A549 treated with ZK216348 at 1 μM for 4 hours (cell line): ENCODE results near the gene DRD4. TPM values are rescaled to one million over a fixed set of nuclear protein-coding genes. Genes with fewer than 3 reads are reported as not detected.

ENCODE experiments used
- total RNA-seq: library from RNA; stranded (reverse); fragments of 200-300 nt; extraction: Qiagen RNA extraction; gene quantifications from 5 replicates; pipeline ENCODE4 v1.2.3, GENCODE V29; 2022; ENCODE audit warnings: low read depth

DRD4 gene
- total RNA-seq: 0.24 to 0.51 TPM (median 0.35 TPM) in 4 of 5 replicates, not detected in the other

DNA sequence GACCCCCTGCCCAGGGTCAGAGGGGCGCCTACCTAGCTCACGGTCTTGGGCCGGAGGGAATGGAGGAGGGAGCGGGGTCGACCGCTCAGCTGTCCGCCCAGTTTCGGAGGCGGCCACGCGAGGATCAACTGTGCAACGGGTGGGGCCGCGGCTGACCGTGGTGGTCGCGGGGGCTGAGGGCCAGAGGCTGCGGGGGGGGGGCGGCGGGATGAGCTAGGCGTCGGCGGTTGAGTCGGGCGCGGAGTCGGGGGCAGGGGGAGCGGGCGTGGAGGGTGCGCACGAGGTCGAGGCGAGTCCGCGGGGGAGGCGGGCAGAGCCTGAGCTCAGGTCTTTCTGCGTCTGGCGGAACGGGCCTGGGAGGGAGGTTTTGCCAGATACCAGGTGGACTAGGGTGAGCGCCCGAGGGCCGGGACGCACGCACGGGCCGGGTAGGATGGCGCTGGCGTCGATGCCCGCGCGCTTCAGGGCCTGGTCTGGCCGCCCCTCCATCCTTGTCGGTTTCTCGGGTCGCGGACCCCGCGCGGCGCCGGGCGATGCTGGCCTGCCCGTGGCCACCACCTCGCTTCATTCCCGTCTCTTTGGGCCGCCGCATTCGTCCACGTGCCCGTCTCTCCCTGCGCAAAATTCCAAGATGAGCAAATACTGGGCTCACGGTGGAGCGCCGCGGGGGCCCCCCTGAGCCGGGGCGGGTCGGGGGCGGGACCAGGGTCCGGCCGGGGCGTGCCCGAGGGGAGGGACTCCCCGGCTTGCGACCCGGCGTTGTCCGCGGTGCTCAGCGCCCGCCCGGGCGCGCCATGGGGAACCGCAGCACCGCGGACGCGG lies at the start of gene DRD4:
Gene DRD4 (plus strand): TSS at position 759 of the 822 bp plus-strand sequence. CDS start 36 bp downstream, at position 795.

DNA sequence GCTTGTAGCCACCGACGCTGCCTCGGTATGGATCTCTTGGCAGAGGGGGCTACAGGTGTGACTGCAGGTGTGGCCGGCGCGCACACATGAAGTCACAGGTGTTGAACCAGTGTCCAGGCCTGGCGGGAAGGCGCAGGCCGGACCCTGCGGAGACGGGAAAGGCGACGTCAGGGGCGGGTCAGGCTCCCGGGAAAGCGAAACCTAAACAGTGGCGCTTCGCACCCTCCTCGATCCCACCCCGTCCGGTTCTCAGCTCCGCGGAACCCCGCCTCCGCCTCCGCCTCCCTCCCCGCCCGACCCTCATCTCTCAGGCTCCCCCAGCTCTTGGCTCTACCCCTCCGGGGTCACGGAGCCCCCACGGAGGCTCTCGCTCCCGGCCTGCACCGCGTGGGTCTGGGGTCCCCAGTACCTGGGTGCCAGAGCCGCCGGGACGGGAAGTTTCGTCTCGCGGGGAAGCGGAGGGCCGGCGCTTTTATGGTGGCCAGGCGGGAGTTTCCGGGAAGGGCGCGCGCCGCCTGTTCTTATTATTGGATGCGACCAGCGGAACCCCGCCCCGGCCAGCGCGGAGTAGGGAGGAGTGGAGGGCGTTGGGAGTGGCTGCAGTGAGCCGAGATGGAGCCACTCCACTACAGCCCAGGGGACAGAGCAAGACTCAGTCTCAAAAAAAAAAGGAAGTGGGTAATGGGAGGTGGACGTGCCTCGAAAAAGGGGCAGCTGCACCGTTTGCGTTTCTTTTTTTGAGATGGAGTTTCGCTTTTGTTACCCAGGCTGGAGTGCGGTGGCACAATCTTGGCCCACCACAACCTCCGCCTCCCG lies 21.4 kb upstream of the DRD4 start, which contains the start of gene IRF7:
Gene IRF7 (minus strand): TSS at position 447 of the 816 bp plus-strand sequence. CDS start 586 bp downstream, outside the sequence.

DNA sequence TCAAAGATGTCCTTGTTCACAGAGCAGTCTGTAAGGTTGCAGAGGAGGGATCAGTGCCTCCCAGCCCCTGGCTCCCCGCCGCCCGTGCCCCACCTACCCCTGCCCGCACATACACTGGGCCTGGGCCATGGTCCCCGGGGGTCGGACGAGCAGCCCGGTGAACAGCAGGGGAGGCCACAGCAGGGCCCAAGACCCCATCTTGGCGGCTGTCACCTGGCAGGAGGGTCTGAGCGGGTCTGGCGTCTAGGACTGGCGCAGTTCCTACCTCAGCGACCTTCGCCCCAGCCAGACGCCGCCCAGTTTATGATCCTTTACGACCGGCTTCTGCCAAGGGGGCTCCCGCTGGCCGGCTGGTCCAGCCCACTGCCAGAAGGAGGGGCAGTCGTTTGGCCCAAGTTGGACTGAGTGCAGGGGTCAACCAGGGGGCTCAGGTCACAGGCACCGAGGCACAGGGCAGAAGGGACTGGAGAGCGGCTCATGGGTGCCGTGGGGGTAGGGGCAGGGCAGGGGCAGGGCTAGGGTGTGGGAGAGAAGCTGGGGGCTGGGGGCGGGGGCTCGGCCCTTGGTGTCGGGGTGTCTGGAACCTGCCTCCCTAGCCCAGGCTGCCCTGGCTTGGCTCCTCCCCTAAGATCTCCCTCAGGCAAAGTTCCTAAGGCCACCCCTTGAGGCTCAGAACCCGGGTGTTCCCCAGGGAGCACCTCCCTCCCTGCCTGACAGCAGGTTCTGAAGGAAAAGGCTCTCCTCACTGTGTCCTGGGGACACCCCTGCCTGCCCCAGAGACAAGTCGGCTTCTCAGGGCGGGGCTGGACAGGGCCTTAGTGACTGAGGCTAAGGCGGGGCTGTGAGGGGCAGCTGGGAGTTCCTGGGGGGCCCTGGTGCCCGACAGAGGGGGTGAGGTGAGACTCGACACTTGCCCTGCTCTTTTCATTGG lies 12.1 kb upstream of the DRD4 start, which contains the start of gene CDHR5:
Gene CDHR5 (minus strand): TSS at position 251 of the 931 bp plus-strand sequence. CDS start 53 bp downstream, at position 198.

DNA sequence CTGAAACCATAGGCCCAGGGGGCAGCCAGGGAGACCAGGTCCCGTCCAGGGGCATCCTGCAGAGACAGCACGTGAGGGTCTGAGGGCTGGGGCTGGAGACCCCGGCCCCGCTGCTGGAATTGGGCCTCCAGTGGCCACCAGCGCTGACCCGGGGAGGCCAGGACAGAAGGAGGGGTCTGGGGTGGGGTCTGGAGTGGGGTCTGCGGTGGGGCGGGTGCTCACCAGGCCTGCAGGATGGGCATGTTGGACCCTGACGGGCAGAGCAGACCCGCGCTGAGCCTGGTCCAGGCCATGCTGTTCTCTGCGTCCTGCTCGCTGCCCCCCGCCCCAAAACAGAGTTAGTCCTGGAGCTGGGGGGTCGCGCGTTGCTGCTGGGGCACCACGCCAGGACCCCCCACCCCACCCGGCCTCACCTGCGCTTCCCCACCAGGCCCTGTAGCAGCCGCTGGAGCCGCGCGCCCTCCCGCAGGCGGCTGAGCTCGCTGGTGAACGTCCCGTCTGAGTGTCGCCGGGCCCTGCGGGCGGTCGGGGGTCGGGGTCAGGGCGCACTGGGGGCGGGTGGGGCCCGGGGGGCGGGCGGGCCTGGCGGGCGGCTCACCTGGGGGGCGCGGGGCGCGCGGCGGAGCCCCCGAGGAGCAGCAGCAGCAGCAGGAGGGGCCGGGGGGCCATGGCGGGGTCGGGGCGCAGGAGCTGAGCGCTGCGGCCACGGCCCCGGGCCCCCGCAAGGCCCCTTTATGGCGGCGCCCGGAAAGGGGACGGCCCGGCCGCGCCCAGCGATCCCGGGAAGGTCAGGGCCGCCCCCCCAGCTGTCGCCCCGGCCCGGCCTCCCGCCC lies 10.4 kb upstream of the DRD4 start, which contains the start of gene SCT:
Gene SCT (minus strand): TSS at position 707 of the 833 bp plus-strand sequence. CDS start 38 bp downstream, at position 669.

Other genes starting within 250 kb of the DRD4 start
- 23.3 to 42.5 TPM (median 38.8 TPM) in 5 replicates for gene PKP3, start 243.1 kb upstream of the DRD4 start, total RNA-seq
- 57.1 to 99.3 TPM (median 83.7 TPM) in 5 replicates for gene SIGIRR, start 222.3 kb upstream of the DRD4 start, total RNA-seq
- 0.44 to 1.5 TPM (median 1.1 TPM) in 5 replicates for gene ANO9, start 195.3 kb upstream of the DRD4 start, total RNA-seq
- 26.9 to 53.0 TPM (median 47.1 TPM) in 5 replicates for gene PTDSS2, start 187.0 kb upstream of the DRD4 start, total RNA-seq
- gene RNH1, start 130.0 kb upstream of the DRD4 start, total RNA-seq: 101 to 180 TPM (median 170 TPM) in 5 replicates
- 79.3 to 152 TPM (median 149 TPM) in 5 replicates for gene HRAS, start 101.7 kb upstream of the DRD4 start, total RNA-seq
- gene LRRC56, start 99.7 kb upstream of the DRD4 start, total RNA-seq: 0.28 to 1.1 TPM (median 0.82 TPM) in 5 replicates
- 1.5 to 4.4 TPM (median 2.8 TPM) in 5 replicates for gene LMNTD2, start 76.5 kb upstream of the DRD4 start, total RNA-seq
- 23.6 to 49.6 TPM (median 43.2 TPM) in 5 replicates for gene RASSF7, start 76.3 kb upstream of the DRD4 start, total RNA-seq
- gene PHRF1, start 60.8 kb upstream of the DRD4 start, total RNA-seq: 20.3 to 39.1 TPM (median 37.2 TPM) in 5 replicates
- gene IRF7, start 21.3 kb upstream of the DRD4 start, total RNA-seq: 3.3 to 7.2 TPM (median 6.7 TPM) in 5 replicates
- gene CDHR5, start 12.3 kb upstream of the DRD4 start, total RNA-seq: 0.04 TPM in 1 of 5 replicates, not detected in the others
- not detected in 5 replicates for gene SCT, start 10.1 kb upstream of the DRD4 start, total RNA-seq
- 23.5 to 35.5 TPM (median 33.7 TPM) in 5 replicates for gene DEAF1, start 58.0 kb downstream of the DRD4 start, total RNA-seq
- 5.4 to 11.1 TPM (median 9.6 TPM) in 5 replicates for gene TMEM80, start 58.5 kb downstream of the DRD4 start, total RNA-seq
- gene EPS8L2, start 69.0 kb downstream of the DRD4 start, total RNA-seq: 64.8 to 145 TPM (median 118 TPM) in 5 replicates
- 387 to 468 TPM (median 402 TPM) in 5 replicates for gene TALDO1, start 110.2 kb downstream of the DRD4 start, total RNA-seq
- 29.4 to 58.7 TPM (median 49.3 TPM) in 5 replicates for gene GATD1, start 140.2 kb downstream of the DRD4 start, total RNA-seq
- 2.1 to 2.6 TPM (median 2.4 TPM) in 5 replicates for gene CEND1, start 152.8 kb downstream of the DRD4 start, total RNA-seq
- 17.4 to 39.6 TPM (median 35.3 TPM) in 5 replicates for gene SLC25A22, start 161.0 kb downstream of the DRD4 start, total RNA-seq
- 6.5 to 17.3 TPM (median 13.0 TPM) in 5 replicates for gene PIDD1, start 168.0 kb downstream of the DRD4 start, total RNA-seq
- 1,646 to 2,381 TPM (median 2,232 TPM) in 5 replicates for gene RPLP2, start 172.7 kb downstream of the DRD4 start, total RNA-seq
- 26.3 to 59.2 TPM (median 52.4 TPM) in 5 replicates for gene PNPLA2, start 181.6 kb downstream of the DRD4 start, total RNA-seq
- gene CRACR2B, start 190.7 kb downstream of the DRD4 start, total RNA-seq: 2.9 to 5.2 TPM (median 4.7 TPM) in 5 replicates
- gene CD151, start 195.7 kb downstream of the DRD4 start, total RNA-seq: 596 to 862 TPM (median 759 TPM) in 5 replicates
- gene POLR2L, start 205.3 kb downstream of the DRD4 start, total RNA-seq: 539 to 736 TPM (median 601 TPM) in 5 replicates
- gene TSPAN4, start 205.6 kb downstream of the DRD4 start, total RNA-seq: 92.6 to 194 TPM (median 180 TPM) in 5 replicates